Esophagus squamous epithelium (tissue), 5 donors: ENCODE results near the gene NDUFA11. TPM values are rescaled to one million over a fixed set of nuclear protein-coding genes. Genes with fewer than 3 reads are reported as not detected.
"Not testable (repeated sequence)": the region's sequence is repeated elsewhere in the genome, so short reads cannot be mapped to it uniquely, and the experiment has no call there.

ENCODE experiments used
- DNase-seq: peaks from one replicate; lab custom pipeline; 2025; lab: John Stamatoyannopoulos, UW
- H3K27ac ChIP-seq, 4 donors: fragments of 200-600 bp; sonication (generic); one replicate each; pipeline ENCODE4 v1.5.1; 2016 to 2019; ENCODE audit warnings: mild to moderate bottlenecking in 1 of 4
- H3K27me3 ChIP-seq, 4 donors: fragments of 200-600 bp; sonication (generic); 1 replicate in 3 of 4; 2 replicates in 1 of 4; pipeline versions ENCODE4 v1.5.1 to v1.6.0; 2017 to 2021; ENCODE audit warnings: antibody characterized with exemption in 1 of 4
- H3K36me3 ChIP-seq, 3 donors: fragments of 200-600 bp; sonication (generic); one replicate each; pipeline ENCODE4 v1.5.1; 2016 to 2019
- H3K4me1 ChIP-seq, 3 donors: fragments of 200-600 bp; sonication (generic); one replicate each; pipeline ENCODE4 v1.5.1; 2017 to 2019
- H3K4me3 ChIP-seq, 4 donors: fragments of 200-600 bp; sonication (generic); 1 replicate in 3 of 4; 2 replicates in 1 of 4; pipeline ENCODE4 v1.5.1; 2016 to 2019; ENCODE audit warnings: mild to moderate bottlenecking in 2 of 4, moderate library complexity in 1 of 4
- H3K9me3 ChIP-seq, 3 donors: fragments of 200-600 bp; sonication (generic); one replicate each; pipeline ENCODE4 v1.5.1; 2016 to 2019
- CTCF ChIP-seq, 6 experiments: fragments of 450-650 bp in 4 of 6; fragments of 200-600 bp in 2 of 6; sonication (generic) in 2 of 6; IDR thresholded peaks; one replicate each; pipeline ENCODE4 v1.5.1; 2016 to 2019; ENCODE audit warnings: antibody characterized with exemption in 6 of 6, mild to moderate bottlenecking in 4 of 6, moderate library complexity in 4 of 6
- POLR2A ChIP-seq, 4 donors: fragments of 450-650 bp; IDR thresholded peaks; one replicate each; pipeline ENCODE4 v1.6.1; 2017; ENCODE audit warnings: antibody characterized with exemption in 4 of 4, mild to moderate bottlenecking in 4 of 4, moderate library complexity in 3 of 4
- WGBS, 2 donors: methylation state at CpG; one replicate each; pipeline ENCODE4 v1.1.5; 2018; 5-methylcytosine and 5-hydroxymethylcytosine counted together
- intact Hi-C: fragments of 100-400 bp; cut with DNase I; formaldehyde crosslinking; loops from one replicate; pipeline ENCODE4 v1.15.0; 2022
- total RNA-seq, 4 donors: library from RNA; depleted of rRNA; stranded (reverse); fragments of >200 nt; gene quantifications; one replicate each; pipeline ENCODE4 v1.1.0, GENCODE V29; 2016
- donor health status: DM: yes; HTN: yes; CAD: no.

The NDUFA11 gene
- total RNA-seq, 4 donors from 2014 or later: 204 to 277 (median 234) TPM

GRCh38 chr19:5857203-5858081 lies 46.1 kb downstream of the NDUFA11 start:
- no peaks in the 10 kb centered on the region for H3K36me3 ChIP-seq
- TF ChIP-seq POLR2A (IDR thresholded peaks at IDR 0.05) (no peak), CTCF (IDR thresholded peaks at IDR 0.05) (no peak)
- H3K27ac ChIP-seq: peak overlapping the region in 2 of 4 donors; percentile 30 to 46
- no peak overlapping the region for H3K4me3 ChIP-seq
- DNase-seq: no peak
- H3K4me1 ChIP-seq: no peaks in the 10 kb centered on the region
- intact Hi-C loops: no loop called here
- H3K9me3 ChIP-seq: no peaks in the 10 kb centered on the region
- H3K27me3 ChIP-seq: peaks cover 0 to under 1% (median 0%) of the 10 kb centered on the region in 4 donors
- WGBS, 2 donors: 69 to 81% methylated on average over 17 to 18 of the region's 18 CpGs

GRCh38 chr19:5855151-5855550 lies 48.4 kb downstream of the NDUFA11 start:
- peaks cover 0 to 21% (median 5%) of the 10 kb centered on the region in 3 donors for H3K4me1 ChIP-seq
- intact Hi-C loops, H3K27me3 ChIP-seq, H3K36me3 ChIP-seq, H3K4me3 ChIP-seq, DNase-seq, H3K9me3 ChIP-seq, H3K27ac ChIP-seq: not testable (repeated sequence)
- WGBS, 2 donors: 84 to 87% methylated on average over 9 of the region's 9 CpGs

DNA sequence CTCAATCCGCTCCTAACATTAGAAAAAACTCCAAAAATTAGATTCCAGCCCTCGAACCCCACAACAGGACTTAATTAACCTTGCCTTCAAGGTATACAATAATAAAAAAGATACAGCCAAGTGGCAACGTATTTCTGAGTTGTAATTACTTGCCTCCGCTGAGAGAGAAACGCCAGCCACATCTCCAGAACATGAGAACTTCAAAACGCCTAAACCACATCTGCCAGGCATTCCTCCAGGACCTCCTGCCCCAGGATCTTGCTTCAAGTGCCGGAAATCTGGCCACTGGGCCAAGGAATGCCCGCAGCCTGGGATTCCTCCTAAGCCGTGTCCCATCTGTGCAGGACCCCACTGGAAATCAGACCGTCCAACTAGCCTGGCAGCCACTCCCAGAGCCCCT lies 49.5 kb downstream of the NDUFA11 start:
- H3K27ac ChIP-seq, H3K4me3 ChIP-seq, DNase-seq, H3K27me3 ChIP-seq, H3K36me3 ChIP-seq, H3K9me3 ChIP-seq, intact Hi-C loops: not testable (repeated sequence)
- peaks cover 0 to 26% (median 5%) of the 10 kb centered on the region in 3 donors for H3K4me1 ChIP-seq
- WGBS, 2 donors: 68 to 75% methylated on average over 5 to 10 of the region's 10 CpGs

DNA sequence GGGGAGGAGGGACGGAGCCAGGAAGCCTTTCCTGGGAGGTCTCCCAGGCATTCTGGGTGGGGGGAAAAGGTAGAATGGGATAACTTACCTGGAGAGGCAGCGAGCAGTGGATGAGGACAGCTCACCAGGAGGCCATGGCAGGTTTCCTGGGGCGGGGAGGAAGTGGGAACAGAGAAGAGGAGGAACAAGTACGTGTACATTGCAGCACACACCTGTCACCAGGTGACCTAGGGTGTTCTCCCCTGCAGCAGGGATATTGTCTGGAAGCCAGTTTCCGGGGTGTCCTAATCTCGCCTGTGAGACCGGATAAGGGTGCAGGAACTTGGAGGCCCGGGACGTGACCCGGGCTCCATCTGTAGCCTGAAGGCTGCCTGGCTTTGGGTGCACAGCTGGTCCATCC lies 52.3 kb downstream of the NDUFA11 start, which contains the start of gene FUT3:
Gene FUT3, minus strand, starts transcription at position 148 of the 400 bp plus-strand sequence.
- TF ChIP-seq CTCF (IDR thresholded peaks at IDR 0.05) (no peak), POLR2A (IDR thresholded peaks at IDR 0.05) (no peak)
- H3K36me3 ChIP-seq: no peaks in the 10 kb centered on the region
- WGBS, 2 donors: 43 to 82% methylated on average over 3 to 10 of the region's 10 CpGs
- DNase-seq: no peak
- H3K4me3 ChIP-seq: peak within 1 kb of the TSS; percentile 29 to 46 (median 43)
- H3K27ac ChIP-seq: peak within 1 kb of the TSS; percentile 74 to 91 (median 85)
- intact Hi-C loops: no loop called here
- no peaks in the 10 kb centered on the region for H3K9me3 ChIP-seq
- H3K27me3 ChIP-seq: no peaks in the 10 kb centered on the region
- peaks cover 0 to 26% (median 5%) of the 10 kb centered on the region in 3 donors for H3K4me1 ChIP-seq

DNA sequence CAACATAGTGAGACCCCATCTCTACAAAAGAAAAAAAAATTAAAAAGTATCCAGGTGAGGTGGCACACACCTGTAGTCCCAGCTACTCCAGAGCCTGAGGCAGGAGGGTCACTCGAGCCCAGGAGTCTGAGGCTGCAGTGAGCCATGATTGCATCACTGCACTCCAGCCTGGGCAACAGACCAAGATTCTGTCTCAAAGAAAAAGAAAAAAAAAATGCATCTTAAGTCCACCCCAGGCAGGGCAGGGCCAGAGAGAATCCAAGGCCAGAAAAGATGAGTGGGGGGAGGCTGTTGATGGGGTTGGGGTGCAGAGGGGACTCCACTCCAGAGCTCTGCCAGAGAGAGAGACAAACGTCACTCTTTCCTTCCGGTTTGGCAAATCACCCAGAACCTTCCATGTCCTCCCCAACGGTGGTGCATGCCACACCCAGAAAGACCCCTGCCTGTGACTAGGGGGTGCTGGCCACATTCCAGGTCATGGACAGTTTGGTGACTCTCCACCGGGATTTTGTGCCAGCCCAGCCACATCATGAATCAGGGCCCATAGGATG lies 52.8 kb downstream of the NDUFA11 start:
- Histone ChIP-seq H3K4me1 (peaks cover 0 to 26% (median 5%) of the 10 kb centered on the region in 3 donors), H3K9me3 (no peaks in the 10 kb centered on the region), H3K36me3 (peaks cover 0 to 1% (median 0%) of the 10 kb centered on the region in 3 donors), H3K4me3 (peak overlapping the region; percentile 29 to 46 (median 43)), H3K27ac (peak overlapping the region; percentile 74 to 91 (median 85)), H3K27me3 (no peaks in the 10 kb centered on the region)
- intact Hi-C loops: no loop called here
- 0 to 10% methylated on average over 3 to 4 of the region's 5 CpGs for WGBS, 2 donors
- no peak for TF ChIP-seq POLR2A (IDR thresholded peaks at IDR 0.05)
- no peak for TF ChIP-seq CTCF (IDR thresholded peaks at IDR 0.05)
- no peak for DNase-seq

DNA sequence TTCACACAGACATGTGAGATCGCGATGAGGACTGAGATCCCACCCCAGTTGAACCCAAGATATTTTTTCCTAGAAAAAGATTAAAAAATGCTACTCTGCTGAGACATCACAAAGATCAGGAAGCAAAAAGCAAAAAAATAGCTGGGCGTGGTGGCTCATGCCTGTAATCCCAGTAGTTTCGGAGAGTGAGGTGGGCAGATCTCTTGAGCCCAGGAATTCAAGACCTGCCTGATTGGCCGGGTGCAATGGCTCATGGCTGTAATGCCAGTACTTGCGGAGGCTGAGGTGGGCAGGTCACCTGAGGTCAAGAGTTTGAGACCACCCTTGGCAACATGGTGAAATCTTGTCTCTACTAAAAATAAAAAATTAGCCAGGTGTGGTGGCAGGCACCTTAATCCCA lies 53.4 kb downstream of the NDUFA11 start:
- DNase-seq: no peak
- Histone ChIP-seq H3K36me3 (peaks cover 0 to 5% (median 0%) of the 10 kb centered on the region in 3 donors), H3K9me3 (no peaks in the 10 kb centered on the region), H3K4me3 (peak overlapping the region; percentile 4 to 46 (median 38)), H3K27ac (peak overlapping the region; percentile 58 to 91 (median 85)), H3K4me1 (peaks cover 0 to 26% (median 5%) of the 10 kb centered on the region in 3 donors), H3K27me3 (no peaks in the 10 kb centered on the region)
- intact Hi-C loops: no loop called here
- TF ChIP-seq POLR2A (IDR thresholded peaks at IDR 0.05): no peak
- no peak for TF ChIP-seq CTCF (IDR thresholded peaks at IDR 0.05)
- WGBS, 2 donors: 49 to 71% methylated on average over 4 to 5 of the region's 6 CpGs

- DNase-seq, H3K27me3 ChIP-seq, H3K9me3 ChIP-seq, intact Hi-C loops: not testable (repeated sequence)
- Histone ChIP-seq H3K4me3 (peak overlapping the region in 3 of 4 donors; percentile 37 to 46 (median 40)), H3K27ac (peak overlapping the region; percentile 5 to 91 (median 85)), H3K4me1 (peaks cover 0 to 26% (median 5%) of the 10 kb centered on the region in 3 donors), H3K36me3 (peaks cover 0 to 17% (median 0%) of the 10 kb centered on the region in 3 donors)
- 75 to 84% methylated on average over 5 of the region's 5 CpGs for WGBS, 2 donors
These were observed 55.0 kb downstream of the NDUFA11 start for GRCh38 chr19:5848621-5849020.

DNA sequence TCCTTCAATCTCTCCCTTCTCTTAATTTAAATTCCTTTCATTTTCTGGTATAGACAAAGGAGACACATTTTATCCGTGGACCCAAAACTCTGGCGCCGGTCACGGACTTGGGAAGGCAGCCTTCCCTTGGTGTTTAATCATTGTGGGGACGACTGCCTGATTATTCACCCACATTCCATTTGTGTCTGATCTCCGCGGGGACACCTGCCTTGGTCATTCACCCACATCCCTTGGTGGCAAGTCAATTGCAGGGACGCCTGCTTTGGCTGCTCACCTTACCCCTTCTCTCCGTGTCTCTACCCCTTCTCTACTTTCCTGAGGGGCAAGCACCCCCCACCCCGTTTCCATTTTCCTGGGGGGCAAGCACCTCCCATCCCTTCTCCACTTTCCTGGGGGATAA lies 55.7 kb downstream of the NDUFA11 start:
- Histone ChIP-seq H3K36me3 (peaks cover 0 to 24% (median 0%) of the 10 kb centered on the region in 3 donors), H3K4me3 (peak overlapping the region in 2 of 4 donors; percentile 37 to 46), H3K27ac (peak overlapping the region in 3 of 4 donors; percentile 85 to 91 (median 85)), H3K4me1 (peaks cover 0 to 26% (median 5%) of the 10 kb centered on the region in 3 donors)
- H3K27me3 ChIP-seq, H3K9me3 ChIP-seq, intact Hi-C loops, DNase-seq: not testable (repeated sequence)
- WGBS, 2 donors: 78 to 79% methylated on average over 10 of the region's 10 CpGs
